ENCODE data around the gene VIPR1.

GRCh38 chr3:42525736-42526345 lies 23.4 kb downstream of the VIPR1 start:
- TF ChIP-seq POLR2A (IDR thresholded peaks at IDR 0.05) (no peak), CTCF (IDR thresholded peaks at IDR 0.05) (no peak)
